ENCODE measurements around the gene TCERG1L. TPM values are rescaled to one million over a fixed set of nuclear protein-coding genes. Genes with fewer than 3 reads are reported as not detected.

Gene TCERG1L
- total RNA-seq, 2 donors from 2014 or later = 1.6 to 4.5 TPM

DNA sequence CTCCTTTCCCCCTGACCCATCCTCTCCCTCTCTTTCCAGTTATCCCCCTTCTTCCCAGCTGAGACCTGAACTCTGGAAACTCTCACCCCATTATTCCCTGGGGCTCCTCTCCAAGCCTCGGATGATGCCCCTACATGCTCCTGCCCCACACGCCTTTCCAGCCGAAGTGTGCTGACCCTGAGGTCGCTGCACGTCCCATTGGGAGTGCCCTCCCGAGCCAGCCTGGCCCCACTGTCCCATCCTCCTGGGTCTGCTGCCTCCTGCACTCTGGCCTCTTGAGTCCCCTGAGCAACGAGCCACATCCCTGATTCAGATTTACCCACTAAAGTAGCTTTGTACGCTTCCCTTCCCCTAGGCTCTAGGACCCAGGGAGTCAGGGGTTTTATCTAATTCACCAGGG lies 87.4 kb downstream of the TCERG1L start:
- 77 to 95% methylated on average over 8 of the region's 8 CpGs for WGBS, 2 experiments (ENCODE audit: insufficient coverage in 1 of 2, insufficient read length in 1 of 2)
- TF ChIP-seq, protein P1, sequence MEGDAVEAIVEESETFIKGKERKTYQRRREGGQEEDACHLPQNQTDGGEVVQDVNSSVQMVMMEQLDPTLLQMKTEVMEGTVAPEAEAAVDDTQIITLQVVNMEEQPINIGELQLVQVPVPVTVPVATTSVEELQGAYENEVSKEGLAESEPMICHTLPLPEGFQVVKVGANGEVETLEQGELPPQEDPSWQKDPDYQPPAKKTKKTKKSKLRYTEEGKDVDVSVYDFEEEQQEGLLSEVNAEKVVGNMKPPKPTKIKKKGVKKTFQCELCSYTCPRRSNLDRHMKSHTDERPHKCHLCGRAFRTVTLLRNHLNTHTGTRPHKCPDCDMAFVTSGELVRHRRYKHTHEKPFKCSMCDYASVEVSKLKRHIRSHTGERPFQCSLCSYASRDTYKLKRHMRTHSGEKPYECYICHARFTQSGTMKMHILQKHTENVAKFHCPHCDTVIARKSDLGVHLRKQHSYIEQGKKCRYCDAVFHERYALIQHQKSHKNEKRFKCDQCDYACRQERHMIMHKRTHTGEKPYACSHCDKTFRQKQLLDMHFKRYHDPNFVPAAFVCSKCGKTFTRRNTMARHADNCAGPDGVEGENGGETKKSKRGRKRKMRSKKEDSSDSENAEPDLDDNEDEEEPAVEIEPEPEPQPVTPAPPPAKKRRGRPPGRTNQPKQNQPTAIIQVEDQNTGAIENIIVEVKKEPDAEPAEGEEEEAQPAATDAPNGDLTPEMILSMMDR (conservative IDR thresholded peaks at IDR 0.05) = no peak
- Histone ChIP-seq H3K4me3 (ENCODE audit: low read length) (no peak overlapping the region), H3K4me1 (ENCODE audit: control insufficient read depth, insufficient read depth, low read length) (no peaks in the 10 kb centered on the region), H3K9ac (ENCODE audit: extremely low read depth, low read length, poor library complexity, severe bottlenecking) (no peak overlapping the region), H3K9me3 (ENCODE audit: control insufficient read depth, low read length) (no peaks in the 10 kb centered on the region), H3K27ac (ENCODE audit: low read depth, low read length) (no peak overlapping the region), H3K27me3 (ENCODE audit: control insufficient read depth, insufficient read depth, low read length, poor library complexity, severe bottlenecking) (no peaks in the 10 kb centered on the region), H3K36me3 (ENCODE audit: control insufficient read depth, insufficient read depth, low read length) (no peaks in the 10 kb centered on the region)
- H3K4me1 Mint-ChIP-seq = no peaks in the 10 kb centered on the region
- H3K27ac Mint-ChIP-seq = peak overlapping the region; percentile 52
- no peak overlapping the region for H3K4me3 Mint-ChIP-seq
- H3K9me3 Mint-ChIP-seq = no peaks in the 10 kb centered on the region
- DNase-seq = no peak
- no peaks in the 10 kb centered on the region for H3K27me3 Mint-ChIP-seq (ENCODE audit: insufficient read depth)
- H3K36me3 Mint-ChIP-seq (ENCODE audit: low read depth) = no peaks in the 10 kb centered on the region

- no peak for DNase-seq
- H3K4me1 Mint-ChIP-seq = no peaks in the 10 kb centered on the region
- no peaks in the 10 kb centered on the region for H3K27me3 Mint-ChIP-seq (ENCODE audit: insufficient read depth)
- H3K36me3 Mint-ChIP-seq (ENCODE audit: low read depth) = no peaks in the 10 kb centered on the region
- Histone ChIP-seq H3K9ac (ENCODE audit: extremely low read depth, low read length, poor library complexity, severe bottlenecking) (no peak overlapping the region), H3K4me1 (ENCODE audit: control insufficient read depth, insufficient read depth, low read length) (no peaks in the 10 kb centered on the region), H3K27me3 (ENCODE audit: control insufficient read depth, insufficient read depth, low read length, poor library complexity, severe bottlenecking) (no peaks in the 10 kb centered on the region), H3K36me3 (ENCODE audit: control insufficient read depth, insufficient read depth, low read length) (no peaks in the 10 kb centered on the region), H3K9me3 (ENCODE audit: control insufficient read depth, low read length) (no peaks in the 10 kb centered on the region), H3K27ac (ENCODE audit: low read depth, low read length) (no peak overlapping the region), H3K4me3 (ENCODE audit: low read length) (no peak overlapping the region)
- H3K4me3 Mint-ChIP-seq = no peak overlapping the region
- 88 to 94% methylated on average over 2 to 4 of the region's 4 CpGs for WGBS, 2 experiments (ENCODE audit: insufficient coverage in 1 of 2, insufficient read length in 1 of 2)
- no peaks in the 10 kb centered on the region for H3K9me3 Mint-ChIP-seq
- TF ChIP-seq, protein P1 (conservative IDR thresholded peaks at IDR 0.05) = no peak
- H3K27ac Mint-ChIP-seq = no peak overlapping the region
Observed at GRCh38 chr10:131223422-131223821, 88.1 kb downstream of the TCERG1L start.

DNA sequence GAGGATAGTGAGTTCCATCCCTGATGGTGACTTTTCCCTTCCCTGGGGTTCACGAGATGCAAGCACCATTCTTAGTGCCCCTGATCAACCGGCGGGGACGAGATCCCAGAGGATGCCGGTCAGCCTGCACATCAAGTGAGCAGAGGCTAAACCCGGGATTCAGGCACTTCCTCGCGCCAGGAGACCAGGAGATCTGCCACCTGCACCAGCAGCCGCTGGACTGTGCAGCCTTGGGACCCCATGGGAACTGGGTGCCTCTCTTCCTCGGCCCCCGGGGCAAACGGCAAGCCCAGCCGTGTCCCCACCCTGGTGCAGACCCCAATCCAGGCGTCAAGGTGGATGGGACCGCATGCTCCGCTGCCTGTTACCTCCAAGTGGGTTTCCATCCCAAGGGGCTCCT lies 88.5 kb downstream of the TCERG1L start:
- no peaks in the 10 kb centered on the region for H3K36me3 ChIP-seq (ENCODE audit: control insufficient read depth, insufficient read depth, low read length)
- Mint-ChIP-seq H3K9me3 (no peaks in the 10 kb centered on the region), H3K27me3 (ENCODE audit: insufficient read depth) (no peaks in the 10 kb centered on the region), H3K4me1 (no peaks in the 10 kb centered on the region), H3K36me3 (ENCODE audit: low read depth) (no peaks in the 10 kb centered on the region), H3K27ac (no peak overlapping the region), H3K4me3 (no peak overlapping the region)
- 92 to 97% methylated on average over 10 to 16 of the region's 16 CpGs for WGBS, 2 experiments (ENCODE audit: insufficient coverage in 1 of 2, insufficient read length in 1 of 2)
- H3K4me3 ChIP-seq (ENCODE audit: low read length) = no peak overlapping the region
- no peaks in the 10 kb centered on the region for H3K27me3 ChIP-seq (ENCODE audit: control insufficient read depth, insufficient read depth, low read length, poor library complexity, severe bottlenecking)
- H3K4me1 ChIP-seq (ENCODE audit: control insufficient read depth, insufficient read depth, low read length) = no peaks in the 10 kb centered on the region
- no peak overlapping the region for H3K27ac ChIP-seq (ENCODE audit: low read depth, low read length)
- no peaks in the 10 kb centered on the region for H3K9me3 ChIP-seq (ENCODE audit: control insufficient read depth, low read length)
- no peak for DNase-seq
- no peak overlapping the region for H3K9ac ChIP-seq (ENCODE audit: extremely low read depth, low read length, poor library complexity, severe bottlenecking)
- TF ChIP-seq, protein P1 (conservative IDR thresholded peaks at IDR 0.05) = no peak

All from endodermal cell (in vitro differentiated cells).